ENCODE results near the gene MAP7.

MAP7 gene

GRCh38 chr6:136337121-136337520 is 213.1 kb downstream of the MAP7 start:
- DNase-seq = no peak
- Histone ChIP-seq H3K36me3 (ENCODE audit: control insufficient read depth, insufficient read depth, low read length) (no peaks in the 10 kb centered on the region), H2AK5ac (ENCODE audit: low read length) (no peak overlapping the region), H3K56ac (ENCODE audit: low read length) (no peak overlapping the region), H3K4me2 (ENCODE audit: low read length) (no peak overlapping the region), H3K4ac (ENCODE audit: low read depth, low read length) (no peak overlapping the region), H3K23ac (ENCODE audit: low read length) (no peak overlapping the region), H2BK5ac (ENCODE audit: low read length) (no peak overlapping the region), H3K4me1 (ENCODE audit: control insufficient read depth, low read depth, low read length) (no peaks in the 10 kb centered on the region), H3K18ac (ENCODE audit: low read length) (no peak overlapping the region), H3K27me3 (ENCODE audit: insufficient read depth, low read length, poor library complexity) (no peaks in the 10 kb centered on the region), H3K4me3 (ENCODE audit: low read length) (no peak overlapping the region), H2BK120ac (ENCODE audit: low read depth, low read length) (no peak overlapping the region), H3K79me2 (ENCODE audit: control insufficient read depth, insufficient read depth, low read length) (no peaks in the 10 kb centered on the region), H2BK15ac (replicated peaks; ENCODE audit: low read depth) (no peak overlapping the region), H3K79me1 (ENCODE audit: low read length) (no peaks in the 10 kb centered on the region), H4K5ac (ENCODE audit: low read length) (no peak overlapping the region), H4K8ac (ENCODE audit: low read depth, low read length) (no peak overlapping the region), H3K27ac (ENCODE audit: low read depth, low read length) (no peak overlapping the region), H3K9ac (ENCODE audit: low read length) (no peak overlapping the region)
- WGBS (ENCODE audit: extremely low coverage, insufficient coverage, low lambda C conversion rate) = no CpG with 5 or more reads among the region's 3 CpGs

- H3K56ac ChIP-seq (ENCODE audit: low read length) = no peak overlapping the region
- H3K4me3 ChIP-seq (ENCODE audit: low read length) = no peak overlapping the region
- H2BK15ac ChIP-seq (replicated peaks; ENCODE audit: low read depth) = no peak overlapping the region
- H3K4me1 ChIP-seq (ENCODE audit: control insufficient read depth, low read depth, low read length) = no peaks in the 10 kb centered on the region
- H4K8ac ChIP-seq (ENCODE audit: low read depth, low read length) = no peak overlapping the region
- H3K9ac ChIP-seq (ENCODE audit: low read length) = no peak overlapping the region
- H3K4ac ChIP-seq (ENCODE audit: low read depth, low read length) = no peak overlapping the region
- no peak overlapping the region for H2AK5ac ChIP-seq (ENCODE audit: low read length)
- no peak overlapping the region for H3K4me2 ChIP-seq (ENCODE audit: low read length)
- H3K18ac ChIP-seq (ENCODE audit: low read length) = no peak overlapping the region
- H3K36me3 ChIP-seq (ENCODE audit: control insufficient read depth, insufficient read depth, low read length) = no peaks in the 10 kb centered on the region
- no peaks in the 10 kb centered on the region for H3K27me3 ChIP-seq (ENCODE audit: insufficient read depth, low read length, poor library complexity)
- DNase-seq = no peak
- no peak overlapping the region for H4K5ac ChIP-seq (ENCODE audit: low read length)
- H3K27ac ChIP-seq (ENCODE audit: low read depth, low read length) = no peak overlapping the region
- H2BK120ac ChIP-seq (ENCODE audit: low read depth, low read length) = no peak overlapping the region
- no peaks in the 10 kb centered on the region for H3K79me2 ChIP-seq (ENCODE audit: control insufficient read depth, insufficient read depth, low read length)
- H2BK5ac ChIP-seq (ENCODE audit: low read length) = no peak overlapping the region
- no peaks in the 10 kb centered on the region for H3K79me1 ChIP-seq (ENCODE audit: low read length)
- no CpG with 5 or more reads among the region's 12 CpGs for WGBS (ENCODE audit: extremely low coverage, insufficient coverage, low lambda C conversion rate)
- H3K23ac ChIP-seq (ENCODE audit: low read length) = no peak overlapping the region
Observed at GRCh38 chr6:136335736-136336363, 214.4 kb downstream of the MAP7 start.

DNA sequence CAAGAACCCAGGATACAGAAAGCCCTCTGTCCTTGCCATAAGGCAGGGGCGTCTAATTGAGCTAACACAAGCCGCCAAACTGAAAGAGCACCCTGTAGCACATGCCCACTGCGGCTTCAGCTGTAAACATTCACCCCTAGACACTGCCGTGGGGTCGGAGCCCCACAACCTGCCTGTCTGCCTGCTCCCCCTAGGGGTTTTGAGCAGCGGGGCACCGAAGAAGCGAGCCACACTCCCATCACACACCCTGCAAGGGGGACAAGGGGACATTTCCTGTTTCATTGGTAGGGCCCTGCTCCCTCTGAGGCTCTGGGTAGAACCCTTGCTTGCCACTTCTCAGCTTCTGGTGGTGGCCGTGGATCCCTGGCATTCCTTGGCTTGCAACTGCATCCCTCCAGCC is 215.4 kb downstream of the MAP7 start:
- H3K4me1 ChIP-seq (ENCODE audit: control insufficient read depth, low read depth, low read length) = no peaks in the 10 kb centered on the region
- no peak overlapping the region for H3K18ac ChIP-seq (ENCODE audit: low read length)
- H4K5ac ChIP-seq (ENCODE audit: low read length) = no peak overlapping the region
- no peak overlapping the region for H3K4me3 ChIP-seq (ENCODE audit: low read length)
- peak; percentile 44 for DNase-seq
- H2BK15ac ChIP-seq (replicated peaks; ENCODE audit: low read depth) = no peak overlapping the region
- H3K27ac ChIP-seq (ENCODE audit: low read depth, low read length) = no peak overlapping the region
- no peak overlapping the region for H3K9ac ChIP-seq (ENCODE audit: low read length)
- no peaks in the 10 kb centered on the region for H3K79me1 ChIP-seq (ENCODE audit: low read length)
- no peak overlapping the region for H2BK120ac ChIP-seq (ENCODE audit: low read depth, low read length)
- no peaks in the 10 kb centered on the region for H3K36me3 ChIP-seq (ENCODE audit: control insufficient read depth, insufficient read depth, low read length)
- no CpG with 5 or more reads among the region's 9 CpGs for WGBS (ENCODE audit: extremely low coverage, insufficient coverage, low lambda C conversion rate)
- H4K8ac ChIP-seq (ENCODE audit: low read depth, low read length) = no peak overlapping the region
- H2BK5ac ChIP-seq (ENCODE audit: low read length) = no peak overlapping the region
- H3K4me2 ChIP-seq (ENCODE audit: low read length) = no peak overlapping the region
- no peak overlapping the region for H3K4ac ChIP-seq (ENCODE audit: low read depth, low read length)
- H3K23ac ChIP-seq (ENCODE audit: low read length) = no peak overlapping the region
- H3K79me2 ChIP-seq (ENCODE audit: control insufficient read depth, insufficient read depth, low read length) = no peaks in the 10 kb centered on the region
- H2AK5ac ChIP-seq (ENCODE audit: low read length) = no peak overlapping the region
- no peaks in the 10 kb centered on the region for H3K27me3 ChIP-seq (ENCODE audit: insufficient read depth, low read length, poor library complexity)
- H3K56ac ChIP-seq (ENCODE audit: low read length) = no peak overlapping the region

DNA sequence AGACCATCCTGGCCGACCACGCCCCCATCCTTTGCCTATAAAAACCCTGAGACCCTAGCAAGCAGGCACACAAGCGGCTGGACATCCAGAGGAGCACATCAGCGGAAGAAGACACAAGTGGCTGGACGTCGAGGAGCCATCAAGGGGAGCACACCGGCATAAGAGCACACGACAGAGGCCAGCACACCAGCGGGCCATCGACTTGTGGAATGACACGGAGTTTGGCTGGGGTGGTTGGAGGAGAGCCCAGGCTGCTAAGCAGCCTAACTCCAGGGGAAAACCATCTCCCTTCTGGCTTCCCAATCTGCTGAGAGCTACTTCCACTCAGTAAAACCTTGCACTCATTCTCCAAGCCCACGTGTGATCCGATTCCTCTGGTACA is 215.8 kb downstream of the MAP7 start:
- Histone ChIP-seq H3K9ac (ENCODE audit: low read length) (no peak overlapping the region), H3K18ac (ENCODE audit: low read length) (no peak overlapping the region), H3K27ac (ENCODE audit: low read depth, low read length) (no peak overlapping the region), H3K56ac (ENCODE audit: low read length) (no peak overlapping the region), H3K4me2 (ENCODE audit: low read length) (no peak overlapping the region), H2BK120ac (ENCODE audit: low read depth, low read length) (no peak overlapping the region), H3K4me3 (ENCODE audit: low read length) (no peak overlapping the region), H3K79me2 (ENCODE audit: control insufficient read depth, insufficient read depth, low read length) (no peaks in the 10 kb centered on the region), H4K5ac (ENCODE audit: low read length) (no peak overlapping the region), H3K23ac (ENCODE audit: low read length) (no peak overlapping the region), H3K79me1 (ENCODE audit: low read length) (no peaks in the 10 kb centered on the region), H2BK15ac (replicated peaks; ENCODE audit: low read depth) (no peak overlapping the region), H4K8ac (ENCODE audit: low read depth, low read length) (no peak overlapping the region), H2BK5ac (ENCODE audit: low read length) (no peak overlapping the region), H3K4me1 (ENCODE audit: control insufficient read depth, low read depth, low read length) (no peaks in the 10 kb centered on the region), H3K27me3 (ENCODE audit: insufficient read depth, low read length, poor library complexity) (no peaks in the 10 kb centered on the region), H3K36me3 (ENCODE audit: control insufficient read depth, insufficient read depth, low read length) (no peaks in the 10 kb centered on the region), H2AK5ac (ENCODE audit: low read length) (no peak overlapping the region), H3K4ac (ENCODE audit: low read depth, low read length) (no peak overlapping the region)
- WGBS (ENCODE audit: extremely low coverage, insufficient coverage, low lambda C conversion rate) = no CpG with 5 or more reads among the region's 13 CpGs
- no peak for DNase-seq

DNA sequence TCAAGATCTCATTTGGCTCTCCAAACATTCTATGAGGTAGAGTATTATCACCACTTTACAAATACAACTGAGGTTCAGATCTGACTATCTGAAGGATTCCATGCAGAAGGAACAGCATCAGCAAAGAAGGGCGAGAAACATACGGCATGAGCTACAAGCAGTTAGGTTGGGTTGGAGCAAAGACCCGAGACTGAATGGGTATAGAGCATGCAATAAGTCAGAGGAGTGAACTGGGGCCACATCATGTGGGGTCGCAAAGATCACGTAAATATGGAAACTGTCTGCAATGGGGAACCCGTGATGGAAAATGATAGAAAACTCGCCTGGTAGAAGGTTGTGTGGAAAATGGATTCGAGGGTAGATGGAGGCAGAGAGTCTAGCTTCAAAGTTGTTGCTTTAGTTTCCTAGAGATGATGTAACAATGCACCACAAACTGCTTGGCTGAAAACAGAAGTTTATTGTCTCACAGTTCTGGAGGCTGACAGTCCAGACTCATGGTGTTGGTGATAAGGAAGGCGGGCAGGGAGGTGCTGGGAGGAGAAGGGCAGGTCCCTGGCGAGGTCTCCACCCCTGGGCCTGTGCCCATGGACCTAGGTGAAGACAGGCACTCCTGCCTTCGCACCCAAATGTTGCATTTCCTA is 216.3 kb downstream of the MAP7 start:
- Histone ChIP-seq H3K9ac (ENCODE audit: low read length) (no peak overlapping the region), H3K18ac (ENCODE audit: low read length) (no peak overlapping the region), H3K27ac (ENCODE audit: low read depth, low read length) (no peak overlapping the region), H3K27me3 (ENCODE audit: insufficient read depth, low read length, poor library complexity) (no peaks in the 10 kb centered on the region), H2BK5ac (ENCODE audit: low read length) (no peak overlapping the region), H2BK15ac (replicated peaks; ENCODE audit: low read depth) (no peak overlapping the region), H3K4me2 (ENCODE audit: low read length) (no peak overlapping the region), H3K79me2 (ENCODE audit: control insufficient read depth, insufficient read depth, low read length) (no peaks in the 10 kb centered on the region), H3K4me3 (ENCODE audit: low read length) (no peak overlapping the region), H3K23ac (ENCODE audit: low read length) (no peak overlapping the region), H3K4me1 (ENCODE audit: control insufficient read depth, low read depth, low read length) (no peaks in the 10 kb centered on the region), H3K36me3 (ENCODE audit: control insufficient read depth, insufficient read depth, low read length) (no peaks in the 10 kb centered on the region), H4K5ac (ENCODE audit: low read length) (no peak overlapping the region), H2AK5ac (ENCODE audit: low read length) (no peak overlapping the region), H3K56ac (ENCODE audit: low read length) (no peak overlapping the region), H2BK120ac (ENCODE audit: low read depth, low read length) (no peak overlapping the region), H3K4ac (ENCODE audit: low read depth, low read length) (no peak overlapping the region), H3K79me1 (ENCODE audit: low read length) (no peaks in the 10 kb centered on the region), H4K8ac (ENCODE audit: low read depth, low read length) (no peak overlapping the region)
- no CpG with 5 or more reads among the region's 11 CpGs for WGBS (ENCODE audit: extremely low coverage, insufficient coverage, low lambda C conversion rate)
- DNase-seq = no peak

GRCh38 chr6:136331461-136331860 is 218.8 kb downstream of the MAP7 start:
- Histone ChIP-seq H3K23ac (ENCODE audit: low read length) (no peak overlapping the region), H3K27me3 (ENCODE audit: insufficient read depth, low read length, poor library complexity) (no peaks in the 10 kb centered on the region), H3K4me1 (ENCODE audit: control insufficient read depth, low read depth, low read length) (no peaks in the 10 kb centered on the region), H4K5ac (ENCODE audit: low read length) (no peak overlapping the region), H3K9ac (ENCODE audit: low read length) (no peak overlapping the region), H3K4me2 (ENCODE audit: low read length) (no peak overlapping the region), H2AK5ac (ENCODE audit: low read length) (no peak overlapping the region), H3K36me3 (ENCODE audit: control insufficient read depth, insufficient read depth, low read length) (no peaks in the 10 kb centered on the region), H3K4ac (ENCODE audit: low read depth, low read length) (no peak overlapping the region), H3K79me2 (ENCODE audit: control insufficient read depth, insufficient read depth, low read length) (no peaks in the 10 kb centered on the region), H2BK5ac (ENCODE audit: low read length) (no peak overlapping the region), H3K18ac (ENCODE audit: low read length) (no peak overlapping the region), H3K56ac (ENCODE audit: low read length) (no peak overlapping the region), H2BK15ac (replicated peaks; ENCODE audit: low read depth) (no peak overlapping the region), H3K79me1 (ENCODE audit: low read length) (no peaks in the 10 kb centered on the region), H3K4me3 (ENCODE audit: low read length) (no peak overlapping the region), H3K27ac (ENCODE audit: low read depth, low read length) (no peak overlapping the region), H2BK120ac (ENCODE audit: low read depth, low read length) (no peak overlapping the region), H4K8ac (ENCODE audit: low read depth, low read length) (no peak overlapping the region)
- DNase-seq = no peak
- no CpG with 5 or more reads among the region's 1 CpG for WGBS (ENCODE audit: extremely low coverage, insufficient coverage, low lambda C conversion rate)

All from mesendoderm (in vitro differentiated cells).